CD14-positive monocyte (primary cell): ENCODE measurements around the gene HOXC9. TPM values are rescaled to one million over a fixed set of nuclear protein-coding genes. Genes with fewer than 3 reads are reported as not detected.

Experiments
- DNase-seq, 3 donors: peaks; one replicate each; pipeline ENCODE4 v3.0.0-alpha.2; 2011 to 2022
- H2AFZ ChIP-seq: 2 replicates; pipeline ENCODE4 v1.6.0; 2012; ENCODE audit warnings: mild to moderate bottlenecking, low read depth, low read length, inconsistent platforms; ENCODE audit not compliant: insufficient read depth, poor library complexity, severe bottlenecking
- H3K27ac ChIP-seq, 2 donors: 1 replicate in 1 of 2; 2 replicates in 1 of 2; pipeline ENCODE4 v1.5.1; 2012 to 2013; ENCODE audit warnings: low read length in 2 of 2, control low read depth in 1 of 2, inconsistent platforms in 1 of 2, low read depth in 1 of 2, mild to moderate bottlenecking in 1 of 2
- H3K27me3 ChIP-seq, 2 donors: one replicate each; pipeline versions ENCODE4 v1.6.0 to v1.6.1; 2011 to 2013; ENCODE audit warnings: low read length in 2 of 2; ENCODE audit not compliant: control insufficient read depth in 2 of 2, insufficient read depth in 2 of 2
- H3K36me3 ChIP-seq, 2 donors: replicated peaks in 1 of 2; 1 replicate in 1 of 2; 2 replicates in 1 of 2; pipeline versions ENCODE4 v1.5.1 to v1.6.1; 2012 to 2013; ENCODE audit warnings: low read length in 2 of 2, control low read depth in 1 of 2, inconsistent platforms in 1 of 2, mild to moderate bottlenecking in 1 of 2; ENCODE audit not compliant: insufficient read depth in 2 of 2, control insufficient read depth in 1 of 2
- H3K4me1 ChIP-seq, 2 donors: 1 replicate in 1 of 2; 2 replicates in 1 of 2; pipeline versions ENCODE4 v1.5.1 to v1.6.1; 2012 to 2013; ENCODE audit warnings: low read length in 2 of 2, control low read depth in 1 of 2, inconsistent platforms in 1 of 2, mild to moderate bottlenecking in 1 of 2, moderate library complexity in 1 of 2; ENCODE audit not compliant: insufficient read depth in 2 of 2, control insufficient read depth in 1 of 2
- H3K4me2 ChIP-seq: replicated peaks from 2 replicates; pipeline ENCODE3; 2012; ENCODE audit warnings: low read length, moderate library complexity, mild to moderate bottlenecking; ENCODE audit not compliant: poor library complexity, severe bottlenecking; ENCODE audit errors: extremely low read depth
- H3K4me3 ChIP-seq, 3 experiments: fragments of 200-600 bp in 1 of 3; sonication (generic) in 1 of 3; replicated peaks in 1 of 3; 1 replicate in 2 of 3; 2 replicates in 1 of 3; pipeline ENCODE4 v1.5.1; 2011 to 2013; ENCODE audit warnings: low read length in 3 of 3, mild to moderate bottlenecking in 3 of 3, control low read depth in 2 of 3, low read depth in 2 of 3, inconsistent platforms in 1 of 3, moderate library complexity in 1 of 3
- H3K79me2 ChIP-seq: 2 replicates; pipeline ENCODE4 v1.6.0; 2012; ENCODE audit warnings: mild to moderate bottlenecking, control low read depth, inconsistent platforms, low read length, moderate library complexity; ENCODE audit not compliant: insufficient read depth
- H3K9ac ChIP-seq: 2 replicates; pipeline ENCODE4 v1.6.0; 2017; ENCODE audit warnings: low read length, mild to moderate bottlenecking; ENCODE audit not compliant: insufficient read depth, poor library complexity, severe bottlenecking
- H3K9me3 ChIP-seq, 2 donors: replicated peaks in 1 of 2; 1 replicate in 1 of 2; 2 replicates in 1 of 2; pipeline versions ENCODE4 v1.5.1 to v1.6.1; 2012 to 2013; ENCODE audit warnings: low read length in 2 of 2, control low read depth in 1 of 2; ENCODE audit not compliant: control insufficient read depth in 1 of 2, insufficient read depth in 1 of 2
- H4K20me1 ChIP-seq: 2 replicates; pipeline ENCODE4 v1.6.0; 2012; ENCODE audit warnings: mild to moderate bottlenecking, low read length, control low read depth, moderate library complexity; ENCODE audit not compliant: insufficient read depth
- H3K27ac Mint-ChIP-seq, 7 donors: one replicate each; pipeline ENCODE4 v1.8.0; 2020; ENCODE audit warnings: mild to moderate bottlenecking in 7 of 7, mixed read lengths in 7 of 7, moderate library complexity in 6 of 7, inconsistent platforms in 2 of 7
- H3K27me3 Mint-ChIP-seq, 3 donors: one replicate each; pipeline ENCODE4 v1.8.0; 2021 to 2022; ENCODE audit warnings: low read depth in 3 of 3, mild to moderate bottlenecking in 3 of 3, mixed read lengths in 3 of 3, moderate library complexity in 3 of 3, inconsistent platforms in 1 of 3
- H3K36me3 Mint-ChIP-seq, 2 donors: one replicate each; pipeline ENCODE4 v1.8.0; 2020; ENCODE audit warnings: mixed read lengths in 2 of 2, inconsistent platforms in 1 of 2, mild to moderate bottlenecking in 1 of 2
- H3K4me1 Mint-ChIP-seq: one replicate; pipeline ENCODE4 v1.8.0; 2020; ENCODE audit warnings: mild to moderate bottlenecking, mixed read lengths
- H3K4me3 Mint-ChIP-seq, 2 donors: one replicate each; pipeline ENCODE4 v1.8.0; 2020; ENCODE audit warnings: mild to moderate bottlenecking in 2 of 2, mixed read lengths in 2 of 2, moderate library complexity in 1 of 2
- H3K9me3 Mint-ChIP-seq, 7 donors: one replicate each; pipeline ENCODE4 v1.8.0; 2020 to 2022; ENCODE audit warnings: mixed read lengths in 7 of 7, mild to moderate bottlenecking in 6 of 7, moderate library complexity in 6 of 7, inconsistent platforms in 2 of 7
- WGBS: methylation state at CpG from one replicate; pipeline ENCODE4 v1.1.5; 2013; ENCODE audit warnings: missing lambda C conversion rate; ENCODE audit not compliant: insufficient coverage; 5-methylcytosine and 5-hydroxymethylcytosine counted together
- intact Hi-C, 2 donors: fragments of 100-400 bp; cut with micrococcal nuclease; formaldehyde crosslinking; loops; one replicate each; pipeline versions ENCODE4 v1.15.0 to v1.15.1; 2023
- polyA plus RNA-seq, 3 donors: library from polyadenylated mRNA; depleted of rRNA in 1 of 3; unstranded in 2 of 3; stranded (reverse) in 1 of 3; fragments of 300-500 nt in 2 of 3; fragments of >200 nt in 1 of 3; fragmentation: Illumina TruSeq in 2 of 3; gene quantifications; 1 replicate in 2 of 3; 2 replicates in 1 of 3; pipeline ENCODE4 v1.2.3, GENCODE V29; 2012 to 2021
- TF ChIP-seq, protein P1 (sequence below): fragments of 200-600 bp; IDR thresholded peaks from one replicate; pipeline ENCODE4 v1.8.0; 2022; ENCODE audit warnings: antibody characterized with exemption, mild to moderate bottlenecking

Gene HOXC9
- polyA plus RNA-seq, 3 donors: not detected

DNA sequence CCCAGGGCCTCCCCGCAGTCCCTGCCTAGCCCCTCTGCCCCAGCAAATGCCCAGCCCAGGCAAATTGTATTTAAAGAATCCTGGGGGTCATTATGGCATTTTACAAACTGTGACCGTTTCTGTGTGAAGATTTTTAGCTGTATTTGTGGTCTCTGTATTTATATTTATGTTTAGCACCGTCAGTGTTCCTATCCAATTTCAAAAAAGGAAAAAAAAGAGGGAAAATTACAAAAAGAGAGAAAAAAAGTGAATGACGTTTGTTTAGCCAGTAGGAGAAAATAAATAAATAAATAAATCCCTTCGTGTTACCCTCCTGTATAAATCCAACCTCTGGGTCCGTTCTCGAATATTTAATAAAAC, 30.5 kb downstream of the HOXC9 start:
- Histone ChIP-seq H3K9ac (no peak overlapping the region), H2AFZ (no peak overlapping the region), H3K36me3 (no peaks in the 10 kb centered on the region), H3K79me2 (no peaks in the 10 kb centered on the region), H3K27ac (no peak overlapping the region), H3K27me3 (peaks cover 88 to 99% of the 10 kb centered on the region in 2 donors), H3K4me2 (no peak overlapping the region), H4K20me1 (no peaks in the 10 kb centered on the region), H3K4me3 (no peak overlapping the region), H3K9me3 (peaks cover 26 to 52% of the 10 kb centered on the region in 2 donors), H3K4me1 (no peaks in the 10 kb centered on the region)
- H3K4me1 Mint-ChIP-seq: peaks cover 21% of the 10 kb centered on the region
- intact Hi-C loops: loop anchor here in 1 of 2 donors (10.0 kb wide), 1 partner anchor 56 kb away; the partner anchor contains the start of genes HOTAIR and HOXC11
- no CpG with 5 or more reads among the region's 7 CpGs for WGBS
- H3K27me3 Mint-ChIP-seq: peaks cover 93 to 98% (median 96%) of the 10 kb centered on the region in 3 donors
- peak overlapping the region in 1 of 2 donors; percentile 68 for H3K4me3 Mint-ChIP-seq
- no peak for DNase-seq
- peaks cover 5 to 22% of the 10 kb centered on the region in 2 donors for H3K36me3 Mint-ChIP-seq
- H3K9me3 Mint-ChIP-seq: peaks cover 6 to 40% (median 30%) of the 10 kb centered on the region in 7 donors
- H3K27ac Mint-ChIP-seq: no peak overlapping the region
- TF ChIP-seq, protein P1, sequence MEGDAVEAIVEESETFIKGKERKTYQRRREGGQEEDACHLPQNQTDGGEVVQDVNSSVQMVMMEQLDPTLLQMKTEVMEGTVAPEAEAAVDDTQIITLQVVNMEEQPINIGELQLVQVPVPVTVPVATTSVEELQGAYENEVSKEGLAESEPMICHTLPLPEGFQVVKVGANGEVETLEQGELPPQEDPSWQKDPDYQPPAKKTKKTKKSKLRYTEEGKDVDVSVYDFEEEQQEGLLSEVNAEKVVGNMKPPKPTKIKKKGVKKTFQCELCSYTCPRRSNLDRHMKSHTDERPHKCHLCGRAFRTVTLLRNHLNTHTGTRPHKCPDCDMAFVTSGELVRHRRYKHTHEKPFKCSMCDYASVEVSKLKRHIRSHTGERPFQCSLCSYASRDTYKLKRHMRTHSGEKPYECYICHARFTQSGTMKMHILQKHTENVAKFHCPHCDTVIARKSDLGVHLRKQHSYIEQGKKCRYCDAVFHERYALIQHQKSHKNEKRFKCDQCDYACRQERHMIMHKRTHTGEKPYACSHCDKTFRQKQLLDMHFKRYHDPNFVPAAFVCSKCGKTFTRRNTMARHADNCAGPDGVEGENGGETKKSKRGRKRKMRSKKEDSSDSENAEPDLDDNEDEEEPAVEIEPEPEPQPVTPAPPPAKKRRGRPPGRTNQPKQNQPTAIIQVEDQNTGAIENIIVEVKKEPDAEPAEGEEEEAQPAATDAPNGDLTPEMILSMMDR: no peak

DNA sequence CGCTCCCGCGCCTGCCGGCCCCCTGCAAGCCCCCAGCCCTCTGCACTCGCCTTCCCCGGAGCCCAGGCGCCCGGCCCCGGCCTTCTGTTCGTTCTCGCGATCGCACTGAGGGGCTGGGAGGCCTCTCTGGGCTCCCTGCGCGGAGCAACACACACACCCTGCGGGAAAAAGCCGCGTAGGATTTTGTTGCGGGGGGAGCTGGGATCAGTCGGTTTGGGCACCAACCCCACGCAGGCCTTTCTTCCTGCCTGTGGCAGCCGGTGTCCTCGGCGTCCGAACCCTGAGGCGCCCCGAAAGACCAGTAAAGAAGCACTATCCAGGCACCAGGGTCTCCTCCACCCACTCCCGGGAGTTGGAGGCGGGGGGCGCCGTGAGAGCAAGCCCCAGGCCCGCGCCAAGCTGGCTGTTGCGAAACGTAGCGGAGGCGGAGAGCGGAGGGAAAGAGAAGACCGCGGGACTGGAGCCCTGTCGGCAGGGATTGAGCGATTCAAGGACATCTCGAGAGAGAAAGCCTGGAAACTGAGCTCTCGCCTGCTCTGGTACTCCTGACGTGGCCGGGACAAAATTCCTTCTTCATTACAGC, 31.0 kb downstream of the HOXC9 start:
- H3K4me1 ChIP-seq: no peaks in the 10 kb centered on the region
- no peak for DNase-seq
- no peak overlapping the region for H3K27ac ChIP-seq
- Mint-ChIP-seq H3K27ac (no peak overlapping the region), H3K9me3 (peaks cover 6 to 40% (median 30%) of the 10 kb centered on the region in 7 donors), H3K27me3 (peaks cover 93 to 98% (median 96%) of the 10 kb centered on the region in 3 donors), H3K36me3 (peaks cover 5 to 22% of the 10 kb centered on the region in 2 donors), H3K4me3 (peak overlapping the region in 1 of 2 donors; percentile 84), H3K4me1 (peaks cover 21% of the 10 kb centered on the region)
- H4K20me1 ChIP-seq: no peaks in the 10 kb centered on the region
- no peaks in the 10 kb centered on the region for H3K36me3 ChIP-seq
- H3K9ac ChIP-seq: no peak overlapping the region
- H3K9me3 ChIP-seq: peaks cover 26 to 55% of the 10 kb centered on the region in 2 donors
- WGBS: 5% methylated on average over 41 of the region's 46 CpGs
- H2AFZ ChIP-seq: no peak overlapping the region
- TF ChIP-seq, protein P1: no peak
- no peak overlapping the region for H3K4me3 ChIP-seq
- H3K4me2 ChIP-seq: no peak overlapping the region
- peaks cover 87 to 99% of the 10 kb centered on the region in 2 donors for H3K27me3 ChIP-seq
- H3K79me2 ChIP-seq: no peaks in the 10 kb centered on the region
- intact Hi-C loops: loop anchor here in 1 of 2 donors (10.0 kb wide), 1 partner anchor 56 kb away; the partner anchor contains the start of genes HOTAIR and HOXC11
